Small intestine (tissue), 7 donors: ENCODE measurements around the gene EMILIN3. TPM values are rescaled to one million over a fixed set of nuclear protein-coding genes. Genes with fewer than 3 reads are reported as not detected.
A peak's percentile ranks its signal among the peaks of the same experiment; 100 is the strongest.

Source experiments
- DNase-seq, 2 donors: peaks; one replicate each; pipeline versions ENCODE4 v3.0.0 to v3.0.0-alpha.2; 2013
- FAIRE-seq: peaks from 2 replicates; lab custom pipeline; 2012; peaks lifted over from hg19 to GRCh38; lab: Jason Lieb, UNC
- H3K27ac ChIP-seq, 3 donors: one replicate each; pipeline ENCODE4 v1.5.1; 2013; ENCODE audit warnings: low read length in 2 of 3, mild to moderate bottlenecking in 2 of 3, control low read depth in 1 of 3, inconsistent platforms in 1 of 3, low read depth in 1 of 3, moderate library complexity in 1 of 3
- H3K27me3 ChIP-seq, 3 donors: one replicate each; pipeline ENCODE4 v1.6.1; 2013; ENCODE audit warnings: low read length in 3 of 3, inconsistent platforms in 1 of 3; ENCODE audit not compliant: control insufficient read depth in 3 of 3, insufficient read depth in 3 of 3
- H3K36me3 ChIP-seq, 3 donors: one replicate each; pipeline ENCODE4 v1.6.1; 2013; ENCODE audit warnings: low read length in 3 of 3, inconsistent platforms in 1 of 3, low read depth in 1 of 3, mild to moderate bottlenecking in 1 of 3, moderate library complexity in 1 of 3; ENCODE audit not compliant: control insufficient read depth in 3 of 3, insufficient read depth in 2 of 3
- H3K4me1 ChIP-seq, 3 donors: one replicate each; pipeline ENCODE4 v1.6.1; 2013; ENCODE audit warnings: low read length in 2 of 3, inconsistent platforms in 1 of 3, low read depth in 1 of 3, mild to moderate bottlenecking in 1 of 3, moderate library complexity in 1 of 3; ENCODE audit not compliant: control insufficient read depth in 3 of 3, insufficient read depth in 2 of 3
- H3K4me3 ChIP-seq, 3 donors: one replicate each; pipeline ENCODE4 v1.5.1; 2013; ENCODE audit warnings: low read length in 3 of 3, control low read depth in 1 of 3, inconsistent platforms in 1 of 3, low read depth in 1 of 3, mild to moderate bottlenecking in 1 of 3, moderate library complexity in 1 of 3
- H3K9me3 ChIP-seq, 2 donors: one replicate each; pipeline ENCODE4 v1.6.1; 2013; ENCODE audit warnings: low read depth in 1 of 2, low read length in 1 of 2; ENCODE audit not compliant: control insufficient read depth in 2 of 2, insufficient read depth in 1 of 2
- WGBS, 3 donors: extraction: QIAGEN DNeasy Blood & Tissue Kit; methylation state at CpG; one replicate each; pipeline ENCODE4 v1.1.7; 2013; 5-methylcytosine and 5-hydroxymethylcytosine counted together
- polyA plus RNA-seq, 4 donors: library from polyadenylated mRNA; stranded (reverse) in 3 of 4; unstranded in 1 of 4; fragments of 200-250 nt in 3 of 4; fragments of 120-200 nt in 1 of 4; gene quantifications; one replicate each; pipeline versions ENCODE4 v1.2.1 to v1.2.3, GENCODE V29; 2013
- donor health status: healthy with polysubstance abuse.
- donor health status: control.
- donor health status: control.
- donor health status: Bipolar disorder and iron deficiency.
- donor health status: healthy.

Gene EMILIN3
- polyA plus RNA-seq, 4 donors: 0.54 to 2.6 (median 1.3) TPM

- no peak for FAIRE-seq
- no peaks in the 10 kb centered on the region for H3K4me1 ChIP-seq
- no peak overlapping the region for H3K27ac ChIP-seq
- WGBS, 3 donors: 67 to 82% (median 75%) methylated on average over 9 of the region's 9 CpGs
- no peaks in the 10 kb centered on the region for H3K9me3 ChIP-seq
- no peak for DNase-seq
- H3K27me3 ChIP-seq: no peaks in the 10 kb centered on the region
- H3K36me3 ChIP-seq: no peaks in the 10 kb centered on the region
- no peak overlapping the region for H3K4me3 ChIP-seq
These were observed 28.5 kb upstream of the EMILIN3 start for GRCh38 chr20:41394931-41395666.

- FAIRE-seq (no peak), DNase-seq (no peak)
- no peak overlapping the region for H3K27ac ChIP-seq
- WGBS, 3 donors: 89 to 95% (median 93%) methylated on average over 2 of the region's 2 CpGs
- H3K4me1 ChIP-seq: no peaks in the 10 kb centered on the region
- no peaks in the 10 kb centered on the region for H3K9me3 ChIP-seq
- no peaks in the 10 kb centered on the region for H3K27me3 ChIP-seq
- H3K4me3 ChIP-seq: no peak overlapping the region
- no peaks in the 10 kb centered on the region for H3K36me3 ChIP-seq
These were observed 27.5 kb upstream of the EMILIN3 start for GRCh38 chr20:41394081-41394480.

DNA sequence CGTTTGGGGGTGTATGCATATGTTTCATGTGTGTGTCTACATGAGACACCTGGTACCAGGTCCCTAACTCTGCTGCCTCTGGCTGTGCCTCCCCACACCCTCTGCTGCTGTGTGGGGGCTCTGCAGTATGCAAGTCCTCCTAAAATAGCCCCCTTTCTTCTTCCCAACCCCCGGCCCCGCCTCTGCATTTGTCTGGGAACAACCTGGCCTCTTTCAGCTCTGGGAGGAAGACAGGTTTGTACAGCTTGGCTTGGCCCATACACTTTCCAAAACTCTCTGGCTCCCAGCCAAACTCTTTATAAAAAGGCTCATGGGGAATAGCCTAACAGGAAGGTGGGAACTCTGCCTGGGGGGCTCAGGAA, 27.1 kb upstream of the EMILIN3 start:
- Histone ChIP-seq H3K9me3 (no peaks in the 10 kb centered on the region), H3K27me3 (no peaks in the 10 kb centered on the region), H3K4me3 (no peak overlapping the region), H3K4me1 (no peaks in the 10 kb centered on the region), H3K27ac (no peak overlapping the region), H3K36me3 (no peaks in the 10 kb centered on the region)
- FAIRE-seq: no peak
- 69 to 86% (median 76%) methylated on average over 2 to 3 of the region's 3 CpGs for WGBS, 3 donors
- DNase-seq: no peak

GRCh38 chr20:41392871-41393704, 26.5 kb upstream of the EMILIN3 start:
- no peak overlapping the region for H3K27ac ChIP-seq
- no peak for FAIRE-seq

DNA sequence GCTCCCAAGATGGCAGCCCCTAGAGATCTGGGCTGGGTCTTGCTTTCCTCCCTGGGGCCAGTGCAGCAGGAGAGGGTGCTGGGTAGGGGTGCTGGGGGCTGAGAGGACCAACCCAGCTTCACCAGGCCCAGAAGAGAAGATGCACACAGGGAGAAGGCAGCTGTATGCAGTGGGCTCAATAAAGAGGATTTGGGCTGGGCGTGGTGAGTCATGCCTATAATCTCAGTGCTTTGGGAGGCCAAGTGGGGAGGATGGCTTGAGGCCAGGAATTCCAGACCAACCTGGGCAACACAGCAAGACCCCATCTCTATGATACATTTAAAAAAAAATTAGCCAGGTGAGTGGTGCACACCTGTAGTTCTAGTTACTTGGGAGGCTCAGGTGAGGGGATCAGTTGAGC, 25.7 kb upstream of the EMILIN3 start:
- no peak overlapping the region for H3K4me3 ChIP-seq
- FAIRE-seq (no peak), DNase-seq (no peak)
- H3K27me3 ChIP-seq: no peaks in the 10 kb centered on the region
- H3K4me1 ChIP-seq: no peaks in the 10 kb centered on the region
- H3K27ac ChIP-seq: no peak overlapping the region
- no peaks in the 10 kb centered on the region for H3K36me3 ChIP-seq
- H3K9me3 ChIP-seq: no peaks in the 10 kb centered on the region
- 86 to 95% (median 92%) methylated on average over 1 of the region's 1 CpG for WGBS, 3 donors

More at GRCh38 chr20:41392871-41393704, 26.5 kb upstream of the EMILIN3 start:
- Histone ChIP-seq H3K9me3 (no peaks in the 10 kb centered on the region), H3K4me3 (no peak overlapping the region), H3K4me1 (no peaks in the 10 kb centered on the region), H3K27me3 (no peaks in the 10 kb centered on the region), H3K36me3 (no peaks in the 10 kb centered on the region)
- 30 to 57% (median 54%) methylated on average over 12 of the region's 12 CpGs for WGBS, 3 donors
- DNase-seq: peak in 1 of 2 donors; percentile 23

GRCh38 chr20:41391587-41392001, 25.0 kb upstream of the EMILIN3 start:
- Histone ChIP-seq H3K4me1 (no peaks in the 10 kb centered on the region), H3K4me3 (no peak overlapping the region), H3K27me3 (no peaks in the 10 kb centered on the region), H3K36me3 (no peaks in the 10 kb centered on the region), H3K9me3 (no peaks in the 10 kb centered on the region), H3K27ac (no peak overlapping the region)
- DNase-seq (no peak), FAIRE-seq (no peak)
- WGBS, 3 donors: 94 to 96% (median 95%) methylated on average over 10 of the region's 10 CpGs

GRCh38 chr20:41390889-41391288, 24.3 kb upstream of the EMILIN3 start:
- FAIRE-seq (no peak), DNase-seq (no peak)
- H3K36me3 ChIP-seq: no peaks in the 10 kb centered on the region
- H3K4me3 ChIP-seq: no peak overlapping the region
- no peak overlapping the region for H3K27ac ChIP-seq
- no peaks in the 10 kb centered on the region for H3K27me3 ChIP-seq
- 95 to 98% (median 97%) methylated on average over 3 of the region's 3 CpGs for WGBS, 3 donors
- H3K4me1 ChIP-seq: no peaks in the 10 kb centered on the region
- H3K9me3 ChIP-seq: no peaks in the 10 kb centered on the region

DNA sequence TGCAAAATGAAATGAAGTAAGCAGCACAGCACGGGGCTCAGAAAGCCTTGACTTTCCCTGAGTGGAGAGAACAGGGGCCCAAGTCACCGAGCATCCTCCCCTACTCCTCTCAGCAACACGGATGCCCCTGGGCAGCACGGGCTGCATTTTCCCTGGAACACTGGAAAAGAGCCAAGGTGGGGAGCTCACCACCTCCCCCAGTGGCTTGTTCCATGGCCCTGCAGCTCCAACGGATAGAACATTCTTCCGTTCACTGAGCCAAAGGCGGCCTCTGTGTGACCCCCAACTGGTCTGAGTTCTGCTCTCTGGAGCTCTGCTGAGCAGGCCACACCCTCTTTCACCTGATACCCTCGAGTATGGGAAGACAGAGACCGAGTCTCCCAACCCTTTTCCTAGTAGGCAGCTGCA, 20.8 kb upstream of the EMILIN3 start:
- FAIRE-seq (no peak), DNase-seq (no peak)
- no peak overlapping the region for H3K27ac ChIP-seq
- H3K36me3 ChIP-seq: no peaks in the 10 kb centered on the region
- no peak overlapping the region for H3K4me3 ChIP-seq
- H3K9me3 ChIP-seq: no peaks in the 10 kb centered on the region
- no peaks in the 10 kb centered on the region for H3K27me3 ChIP-seq
- no peaks in the 10 kb centered on the region for H3K4me1 ChIP-seq
- WGBS, 3 donors: 48 to 69% (median 58%) methylated on average over 9 of the region's 9 CpGs
